Left renal pelvis (tissue), 4 donors: ENCODE data around the gene CNP. TPM values are rescaled to one million over a fixed set of nuclear protein-coding genes. Genes with fewer than 3 reads are reported as not detected.
"Not testable (repeated sequence)": the region's sequence is repeated elsewhere in the genome, so short reads cannot be mapped to it uniquely, and the experiment has no call there.

Experiments
- DNase-seq, 4 donors: peaks; one replicate each; pipeline ENCODE4 v3.0.0-alpha.2; 2013; ENCODE audit warnings: low read depth in 4 of 4, low spot score in 3 of 4
- polyA plus RNA-seq, 4 donors: library from polyadenylated mRNA; unstranded; fragments of 120-200 nt; gene quantifications; one replicate each; pipeline ENCODE4 v1.2.1, GENCODE V29; 2013; ENCODE audit not compliant: insufficient read length in 4 of 4

The CNP gene
- 10 to 100 TPM; 55.9 to 72.1 (median 60.9) TPM for polyA plus RNA-seq

GRCh38 chr17:41966463-41967140 lies at the start of gene CNP:
Gene CNP (plus strand): TSS chr17:41966795. CDS start chr17:41966885, 90 bp downstream.
- DNase-seq: peak; percentile 63 to 82 (median 76)

GRCh38 chr17:41917192-41917591 lies 49.4 kb upstream of the CNP start:
- DNase-seq: no peak

DNA sequence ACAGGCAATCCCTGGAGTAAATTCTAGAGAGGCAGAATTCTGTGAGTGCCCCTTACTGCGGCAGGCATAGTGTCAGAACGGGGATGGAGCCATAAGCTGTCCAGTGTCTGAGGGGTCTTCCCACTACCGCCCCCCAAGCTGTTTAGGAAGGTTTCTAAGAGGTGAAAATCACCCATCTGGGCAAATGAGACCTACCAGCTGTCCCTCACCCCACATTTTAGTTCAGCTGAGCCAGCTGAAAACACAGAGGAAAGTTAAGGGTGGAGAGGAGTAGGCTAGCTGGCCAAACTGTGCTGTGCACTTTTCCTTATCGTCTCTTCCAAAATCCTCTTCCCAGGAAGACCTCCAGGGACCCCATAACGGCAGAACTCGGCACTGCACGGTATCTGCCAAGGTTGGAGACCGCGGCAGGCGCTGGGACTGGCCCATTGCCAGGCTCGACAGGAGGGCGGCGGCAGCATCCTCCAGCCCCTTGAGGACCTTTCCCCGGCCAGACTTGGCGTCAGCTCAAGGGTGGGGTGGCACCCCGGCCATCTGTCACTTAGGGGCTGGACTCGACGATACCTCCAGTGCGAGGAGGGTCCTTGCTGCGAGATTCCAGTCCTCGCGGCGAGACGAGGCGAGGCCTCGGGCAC lies 48.8 kb upstream of the CNP start:
- DNase-seq: no peak

GRCh38 chr17:41918314-41919164 lies 48.1 kb upstream of the CNP start, which contains the start of gene ACLY:
Gene ACLY (minus strand): TSS chr17:41918951. CDS start chr17:41913873, 5,078 bp downstream.
- peak; percentile 89 to 94 (median 92) for DNase-seq

DNA sequence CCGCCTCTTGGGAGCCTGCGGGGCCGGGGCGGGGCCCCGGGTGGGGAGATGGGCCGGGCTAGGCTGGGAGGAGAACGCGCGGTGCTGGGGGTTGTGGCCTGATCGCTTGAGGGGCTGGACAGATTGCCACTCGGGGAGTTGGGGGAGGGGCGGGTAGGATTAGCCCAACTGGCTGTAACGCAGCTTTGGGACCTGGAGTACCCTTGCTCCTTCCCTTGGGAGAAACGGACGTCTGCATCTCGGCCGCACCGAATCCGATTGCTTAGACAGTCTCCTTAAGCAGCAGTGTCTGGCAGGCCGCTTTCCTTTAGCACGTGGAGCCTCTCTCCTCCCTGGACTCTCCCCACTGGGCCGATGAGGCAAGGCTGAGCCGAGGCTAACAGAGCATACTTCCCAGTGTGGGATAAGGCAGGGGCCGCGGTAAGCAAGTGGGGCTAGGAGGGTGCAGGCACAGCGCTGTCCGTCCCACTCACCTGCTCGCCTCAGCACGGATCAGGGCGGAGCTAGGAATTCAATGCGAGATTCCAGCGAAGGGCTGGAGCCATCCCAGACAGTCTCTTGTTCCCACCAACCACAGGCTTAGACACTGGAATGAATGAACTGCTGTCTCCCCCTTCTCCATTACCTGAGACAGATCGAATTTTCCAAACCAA lies 47.3 kb upstream of the CNP start:
- DNase-seq: no peak

- DNase-seq: no peak
Observed at GRCh38 chr17:41919840-41920579, 46.6 kb upstream of the CNP start.

DNA sequence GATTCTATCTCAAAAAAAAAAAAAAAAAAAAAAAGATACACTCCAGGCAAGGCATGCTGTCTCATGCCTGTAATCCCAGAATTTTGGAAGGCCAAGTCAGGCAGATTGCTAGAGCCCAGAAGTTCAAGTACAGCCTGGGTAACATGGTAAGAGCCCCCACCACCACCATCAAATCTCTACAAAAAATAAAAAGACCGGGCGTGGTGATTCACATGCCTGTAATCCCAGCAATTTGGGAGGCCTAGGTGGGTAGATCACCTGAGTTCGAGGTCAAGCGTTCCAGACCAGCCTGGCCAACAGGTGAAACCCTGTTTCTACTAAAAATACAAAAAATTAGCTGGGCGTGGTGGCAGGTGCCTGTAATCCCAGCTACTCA lies 46.0 kb upstream of the CNP start:
- DNase-seq: no peak

- DNase-seq: no peak
Observed at GRCh38 chr17:41925991-41926590, 40.5 kb upstream of the CNP start.

DNA sequence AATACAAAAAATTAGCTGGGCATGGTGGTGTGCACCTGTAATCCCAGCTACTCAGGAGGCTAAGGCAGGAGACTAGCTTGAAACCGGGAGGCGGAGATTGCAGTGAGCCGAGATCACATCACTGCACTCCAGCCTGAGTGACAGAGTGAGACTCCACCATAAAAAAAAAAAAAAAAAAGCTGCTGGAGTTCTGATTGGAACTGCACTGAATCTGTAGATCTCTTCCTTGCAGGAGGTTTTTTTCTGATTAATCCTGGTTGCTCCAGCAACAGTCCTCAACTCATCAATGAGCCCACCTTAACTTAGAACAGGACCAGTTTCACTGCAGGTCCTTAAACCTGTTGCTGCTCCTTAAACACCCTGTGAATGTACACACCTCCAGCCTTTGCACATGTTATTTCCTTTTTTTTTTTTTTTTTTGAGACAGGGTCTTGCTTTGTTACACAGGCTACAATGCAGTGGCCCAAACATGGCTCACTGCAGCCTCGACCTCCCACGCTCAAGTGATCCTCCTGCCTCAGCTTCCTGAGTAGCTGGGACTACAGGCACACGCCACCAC lies 37.8 kb upstream of the CNP start:
- no peak for DNase-seq

GRCh38 chr17:41930009-41930832 lies 36.4 kb upstream of the CNP start, which contains the start of gene ODAD4:
Gene ODAD4 (plus strand): TSS chr17:41930617. CDS start chr17:41930724, 107 bp downstream.
- peak; percentile 85 to 90 (median 89) for DNase-seq

DNA sequence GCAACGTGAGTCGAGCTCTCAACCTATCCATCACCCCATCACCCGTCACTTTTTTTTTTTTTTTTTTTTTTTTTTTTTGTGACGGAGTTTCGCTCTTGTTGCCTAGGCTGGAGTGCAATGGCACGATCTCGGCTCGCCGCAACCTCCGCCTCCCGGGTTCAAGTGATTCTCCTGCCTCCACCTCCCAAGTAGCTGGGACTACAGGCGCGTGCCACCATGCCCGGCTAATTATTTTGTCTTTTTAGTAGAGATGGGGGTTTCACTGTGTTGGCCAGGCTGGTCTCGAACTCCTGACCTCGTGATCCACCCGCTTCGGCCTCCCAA lies 35.8 kb upstream of the CNP start:
- not testable (repeated sequence) for DNase-seq

- DNase-seq: not testable (repeated sequence)
Observed at GRCh38 chr17:41931715-41932114, 34.9 kb upstream of the CNP start.

- DNase-seq: no peak
Observed at GRCh38 chr17:41932816-41933389, 33.7 kb upstream of the CNP start.

GRCh38 chr17:41935641-41936040 lies 31.0 kb upstream of the CNP start:
- DNase-seq: no peak

- DNase-seq: no peak
Observed at GRCh38 chr17:41937970-41938954, 28.3 kb upstream of the CNP start.

DNA sequence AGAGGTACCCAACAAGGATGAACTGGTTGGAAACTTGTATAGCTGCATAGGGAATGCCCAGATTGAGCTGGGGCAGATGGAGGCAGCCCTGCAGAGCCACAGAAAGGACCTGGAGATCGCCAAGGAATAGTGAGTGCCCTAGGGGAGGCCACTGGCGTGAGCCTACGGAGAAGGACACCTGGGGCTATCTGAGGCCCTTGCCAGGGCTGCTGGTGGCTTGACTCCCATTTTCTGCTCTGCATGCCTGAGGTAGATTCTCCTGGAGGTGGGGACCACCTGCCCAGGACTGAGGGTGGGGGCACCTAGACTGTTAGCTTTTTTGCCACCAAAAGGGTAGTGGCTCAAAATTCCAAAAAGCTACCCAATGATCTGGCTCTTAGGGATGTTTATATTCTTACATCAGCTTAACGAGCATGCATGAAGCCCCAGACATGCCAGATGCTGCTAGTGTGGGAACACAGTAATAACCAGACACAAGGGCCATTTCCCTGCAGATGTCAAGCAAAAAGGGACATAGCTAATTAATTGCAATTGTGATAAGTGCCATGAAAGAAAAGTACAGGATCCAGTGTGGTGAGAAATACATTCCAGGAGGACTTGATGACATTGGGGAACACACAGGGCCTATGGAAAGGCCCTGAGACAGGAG lies 27.4 kb upstream of the CNP start:
- no peak for DNase-seq
